A549 (cell line): ENCODE measurements around the gene TAL2. TPM values are rescaled to one million over a fixed set of nuclear protein-coding genes. Genes with fewer than 3 reads are reported as not detected.
A peak's percentile ranks its signal among the peaks of the same experiment; 100 is the strongest.

Experiments
- ATAC-seq, 2 experiments: fragments of 200-7000 bp in 1 of 2; fragments of >200 bp in 1 of 2; cut with Nextera tagmentation in 1 of 2; cut with Tn5 transposase in 1 of 2; 3 replicates each; pipeline versions ENCODE4 v1.8.0 to v1.9.1; 2018 to 2020; ENCODE audit warnings: mild to moderate bottlenecking in 1 of 2, moderate library complexity in 1 of 2
- CTCF ChIA-PET: fragments of 300-600 bp; sonication (Branson Sonifier 250); formaldehyde crosslinking; extraction: SDS; loops from one replicate; lab custom pipeline; 2021; ENCODE audit warnings: antibody characterized with exemption, inconsistent platforms; lab: Yijun Ruan, JAX
- POLR2A ChIA-PET: fragments of 350-600 bp; formaldehyde crosslinking; extraction: SDS; loops from one replicate; lab custom pipeline; 2021; ENCODE audit warnings: antibody characterized with exemption, inconsistent platforms; lab: Yijun Ruan, JAX
- DNase-seq, 2 experiments: peaks; one replicate each; pipeline versions ENCODE4 v3.0.0 to v3.0.0-alpha.2; 2011 to 2016; ENCODE audit warnings: low read depth in 1 of 2, low spot score in 1 of 2
- FAIRE-seq: peaks from 2 replicates; lab custom pipeline; 2011; peaks lifted over from hg19 to GRCh38; lab: Jason Lieb, UNC
- H3K27ac ChIP-seq, 2 experiments: fragments of >200 bp; sonication (Bioruptor Twin); formaldehyde crosslinking; 3 replicates each; pipeline ENCODE4 v1.5.1; 2016 to 2017
- H3K4me1 ChIP-seq: fragments of >200 bp; sonication (Bioruptor Twin); formaldehyde crosslinking; 3 replicates; pipeline ENCODE4 v1.6.1; 2016
- H3K4me2 ChIP-seq: fragments of >200 bp; sonication (Bioruptor Twin); formaldehyde crosslinking; 3 replicates; pipeline ENCODE4 v1.6.1; 2016
- H3K4me3 ChIP-seq: fragments of >200 bp; sonication (Bioruptor Twin); formaldehyde crosslinking; 3 replicates; pipeline ENCODE4 v1.5.1; 2016
- H3K9me3 ChIP-seq: fragments of >200 bp; sonication (Bioruptor Twin); formaldehyde crosslinking; 3 replicates; pipeline ENCODE4 v1.6.1; 2016
- CBX2 ChIP-seq: fragments of 200-600 bp; sonication (generic); IDR thresholded peaks from 2 replicates; pipeline ENCODE4 v1.6.1; 2016; ENCODE audit warnings: low read depth, mild to moderate bottlenecking, borderline replicate concordance
- CEBPB ChIP-seq, 2 experiments: fragments of >200 bp in 1 of 2; sonication (Bioruptor Twin) in 1 of 2; formaldehyde crosslinking in 1 of 2; IDR thresholded peaks; 2 replicates each; pipeline ENCODE4 v1.6.1; 2012 to 2016
- FOSL2 ChIP-seq, 2 experiments: fragments of 450-650 bp in 1 of 2; fragments of >200 bp in 1 of 2; sonication (Bioruptor Twin) in 1 of 2; formaldehyde crosslinking; IDR thresholded peaks; 2 replicates each; pipeline versions ENCODE4 v1.5.0 to v1.6.1; 2016 to 2020; ENCODE audit warnings: mild to moderate bottlenecking in 1 of 2, moderate library complexity in 1 of 2
- HDAC2 ChIP-seq: fragments of 200-600 bp; sonication (generic); IDR thresholded peaks from 2 replicates; pipeline ENCODE4 v1.6.1; 2016
- HOXB13 ChIP-seq: fragments of 250-450 bp; sonication (Bioruptor Pico); IDR thresholded peaks from 2 replicates; pipeline ENCODE4 v1.5.0; 2020; ENCODE audit warnings: low read depth, mild to moderate bottlenecking, moderate library complexity
- JUN ChIP-seq, 2 experiments: fragments of >200 bp; sonication (Bioruptor Twin); formaldehyde crosslinking; IDR thresholded peaks; 2 replicates in 1 of 2; 3 replicates in 1 of 2; pipeline ENCODE4 v1.6.1; 2016 to 2017
- NFE2L2 ChIP-seq: fragments of 150-350 bp; conservative IDR thresholded peaks from 2 replicates; pipeline ENCODE4 v1.6.1; 2014; ENCODE audit warnings: low read length
- NPAS2 ChIP-seq: fragments of 250-450 bp; sonication (Bioruptor Pico); IDR thresholded peaks from 2 replicates; pipeline ENCODE4 v1.8.0; 2022; ENCODE audit warnings: mild to moderate bottlenecking, moderate library complexity, borderline replicate concordance
- PHF8 ChIP-seq: fragments of 200-600 bp; sonication (generic); IDR thresholded peaks from 2 replicates; pipeline ENCODE4 v1.6.1; 2016; ENCODE audit warnings: low read depth, mild to moderate bottlenecking, antibody characterized with exemption, moderate library complexity, borderline replicate concordance
- RNF2 ChIP-seq: fragments of 200-600 bp; sonication (generic); IDR thresholded peaks from 2 replicates; pipeline ENCODE4 v1.6.1; 2016; ENCODE audit warnings: low read depth, mild to moderate bottlenecking, antibody characterized with exemption, moderate library complexity, borderline replicate concordance
- TP53 ChIP-seq: fragments of 250-450 bp; sonication (Bioruptor Pico); IDR thresholded peaks from 2 replicates; pipeline ENCODE4 v1.5.0; 2021; ENCODE audit warnings: mild to moderate bottlenecking, moderate library complexity
- WGBS: methylation state at CpG from one replicate; pipeline ENCODE4 v1.1.6; 2017; ENCODE audit errors: missing lambda C conversion rate; 5-methylcytosine and 5-hydroxymethylcytosine counted together
- polyA plus RNA-seq, 4 experiments: library from polyadenylated mRNA; depleted of rRNA in 3 of 4; stranded (reverse); fragments of >200 nt; fragmentation: RNase III in 1 of 4; extraction: RNeasy Plus Mini Kit Qiagen cat#74134 plus additional on column Dnase treatment in 1 of 4; gene quantifications; 2 replicates in 3 of 4; 3 replicates in 1 of 4; pipeline ENCODE4 v1.2.3, GENCODE V29; 2011 to 2017
- TF ChIP-seq, protein P1 (sequence below): fragments of 200-600 bp; sonication (generic); IDR thresholded peaks from 2 replicates; pipeline ENCODE4 v1.6.1; 2016; ENCODE audit warnings: antibody characterized with exemption, mild to moderate bottlenecking, moderate library complexity
- TF ChIP-seq, protein P2 (sequence below): fragments of >200 bp; sonication (Bioruptor Twin); formaldehyde crosslinking; IDR thresholded peaks from 3 replicates; pipeline ENCODE4 v1.5.1; 2016
- TF ChIP-seq, protein P3 (sequence below): IDR thresholded peaks from 2 replicates; pipeline ENCODE4 v1.6.1; 2012; ENCODE audit warnings: low read depth, borderline replicate concordance

The TAL2 gene
- polyA plus RNA-seq, 2 of the 4 experiments (the other 2 are of a cell fraction): 0.13 to 0.15 TPM

DNA sequence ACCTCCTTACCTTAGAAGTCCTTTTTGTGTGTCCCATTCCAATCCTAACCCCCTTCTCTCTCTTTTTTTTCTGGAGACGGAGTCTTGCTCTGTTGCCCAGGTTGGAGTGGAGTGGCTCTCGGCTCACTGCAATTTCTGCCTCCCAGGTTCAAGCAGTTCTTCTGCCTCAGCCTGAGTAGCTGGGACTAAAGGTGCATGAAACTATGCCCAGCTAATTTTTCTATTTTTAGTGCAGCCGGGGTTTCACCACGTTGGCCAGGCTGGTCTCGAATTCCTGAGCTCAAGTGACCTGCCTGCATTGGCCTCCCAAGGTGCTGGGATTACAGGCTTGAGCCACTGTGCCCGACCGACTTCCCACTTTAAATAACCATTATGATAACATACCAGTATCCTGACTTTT, 49.6 kb downstream of the TAL2 start:
- no peak for FAIRE-seq
- no peak for TF ChIP-seq CBX2
- TF ChIP-seq, protein P1, sequence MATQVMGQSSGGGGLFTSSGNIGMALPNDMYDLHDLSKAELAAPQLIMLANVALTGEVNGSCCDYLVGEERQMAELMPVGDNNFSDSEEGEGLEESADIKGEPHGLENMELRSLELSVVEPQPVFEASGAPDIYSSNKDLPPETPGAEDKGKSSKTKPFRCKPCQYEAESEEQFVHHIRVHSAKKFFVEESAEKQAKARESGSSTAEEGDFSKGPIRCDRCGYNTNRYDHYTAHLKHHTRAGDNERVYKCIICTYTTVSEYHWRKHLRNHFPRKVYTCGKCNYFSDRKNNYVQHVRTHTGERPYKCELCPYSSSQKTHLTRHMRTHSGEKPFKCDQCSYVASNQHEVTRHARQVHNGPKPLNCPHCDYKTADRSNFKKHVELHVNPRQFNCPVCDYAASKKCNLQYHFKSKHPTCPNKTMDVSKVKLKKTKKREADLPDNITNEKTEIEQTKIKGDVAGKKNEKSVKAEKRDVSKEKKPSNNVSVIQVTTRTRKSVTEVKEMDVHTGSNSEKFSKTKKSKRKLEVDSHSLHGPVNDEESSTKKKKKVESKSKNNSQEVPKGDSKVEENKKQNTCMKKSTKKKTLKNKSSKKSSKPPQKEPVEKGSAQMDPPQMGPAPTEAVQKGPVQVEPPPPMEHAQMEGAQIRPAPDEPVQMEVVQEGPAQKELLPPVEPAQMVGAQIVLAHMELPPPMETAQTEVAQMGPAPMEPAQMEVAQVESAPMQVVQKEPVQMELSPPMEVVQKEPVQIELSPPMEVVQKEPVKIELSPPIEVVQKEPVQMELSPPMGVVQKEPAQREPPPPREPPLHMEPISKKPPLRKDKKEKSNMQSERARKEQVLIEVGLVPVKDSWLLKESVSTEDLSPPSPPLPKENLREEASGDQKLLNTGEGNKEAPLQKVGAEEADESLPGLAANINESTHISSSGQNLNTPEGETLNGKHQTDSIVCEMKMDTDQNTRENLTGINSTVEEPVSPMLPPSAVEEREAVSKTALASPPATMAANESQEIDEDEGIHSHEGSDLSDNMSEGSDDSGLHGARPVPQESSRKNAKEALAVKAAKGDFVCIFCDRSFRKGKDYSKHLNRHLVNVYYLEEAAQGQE: no peak
- TF ChIP-seq, protein P2, sequence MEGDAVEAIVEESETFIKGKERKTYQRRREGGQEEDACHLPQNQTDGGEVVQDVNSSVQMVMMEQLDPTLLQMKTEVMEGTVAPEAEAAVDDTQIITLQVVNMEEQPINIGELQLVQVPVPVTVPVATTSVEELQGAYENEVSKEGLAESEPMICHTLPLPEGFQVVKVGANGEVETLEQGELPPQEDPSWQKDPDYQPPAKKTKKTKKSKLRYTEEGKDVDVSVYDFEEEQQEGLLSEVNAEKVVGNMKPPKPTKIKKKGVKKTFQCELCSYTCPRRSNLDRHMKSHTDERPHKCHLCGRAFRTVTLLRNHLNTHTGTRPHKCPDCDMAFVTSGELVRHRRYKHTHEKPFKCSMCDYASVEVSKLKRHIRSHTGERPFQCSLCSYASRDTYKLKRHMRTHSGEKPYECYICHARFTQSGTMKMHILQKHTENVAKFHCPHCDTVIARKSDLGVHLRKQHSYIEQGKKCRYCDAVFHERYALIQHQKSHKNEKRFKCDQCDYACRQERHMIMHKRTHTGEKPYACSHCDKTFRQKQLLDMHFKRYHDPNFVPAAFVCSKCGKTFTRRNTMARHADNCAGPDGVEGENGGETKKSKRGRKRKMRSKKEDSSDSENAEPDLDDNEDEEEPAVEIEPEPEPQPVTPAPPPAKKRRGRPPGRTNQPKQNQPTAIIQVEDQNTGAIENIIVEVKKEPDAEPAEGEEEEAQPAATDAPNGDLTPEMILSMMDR: no peak
- TF ChIP-seq TP53 (CRISPR knock-in tag): no peak
- TF ChIP-seq PHF8: no peak
- no peak for TF ChIP-seq NFE2L2
- TF ChIP-seq NPAS2 (CRISPR knock-in tag): no peak
- TF ChIP-seq FOSL2 (IDR thresholded peaks at IDR 0.05): no peak
- no peak for TF ChIP-seq FOSL2 (CRISPR knock-in tag; IDR thresholded peaks at IDR 0.05)
- TF ChIP-seq JUN (IDR thresholded peaks at IDR 0.05): no peak
- TF ChIP-seq RNF2: no peak
- no peak for DNase-seq
- Histone ChIP-seq H3K27ac (no peak overlapping the region), H3K4me2 (no peak overlapping the region), H3K4me3 (no peak overlapping the region), H3K4me1 (no peaks in the 10 kb centered on the region), H3K9me3 (no peaks in the 10 kb centered on the region)
- WGBS: 76% methylated on average over 7 of the region's 7 CpGs
- no peak for ATAC-seq
- ChIA-PET CTCF (interaction anchor here (0.7 to 1.5 kb wide), 2 partner anchors 9 to 15 kb away, joined by 3 read pairs; no protein-coding TSS in a partner anchor), POLR2A (no interaction called here)

DNA sequence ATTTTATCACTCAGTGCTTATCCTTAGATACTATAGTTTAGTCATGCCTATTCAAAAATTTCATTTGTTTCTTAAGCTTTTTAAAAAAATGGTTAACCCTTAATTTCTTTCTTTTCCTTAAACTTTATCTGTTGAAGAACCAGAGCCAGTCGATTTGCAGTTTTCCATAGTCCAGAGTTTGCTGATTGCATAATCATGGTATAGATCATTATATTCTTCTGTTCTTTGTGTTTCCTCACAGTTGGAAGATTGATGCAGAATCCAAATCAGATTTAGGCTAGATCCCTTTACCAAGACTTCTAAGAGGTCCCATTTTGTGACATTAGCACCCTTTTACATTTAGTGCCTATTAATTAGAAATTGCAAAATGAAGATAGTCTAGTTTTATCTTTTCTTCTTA, 50.0 kb downstream of the TAL2 start:
- Histone ChIP-seq H3K4me1 (no peaks in the 10 kb centered on the region), H3K4me3 (no peak overlapping the region), H3K4me2 (no peak overlapping the region), H3K9me3 (no peaks in the 10 kb centered on the region)
- CTCF ChIA-PET: interaction anchor here (0.6 to 1.5 kb wide), 2 partner anchors 9 to 1590 kb away, joined by 3 read pairs; no protein-coding TSS in a partner anchor
- DNase-seq: no peak
- FAIRE-seq: no peak
- ATAC-seq: no peak
- TF ChIP-seq CEBPB (IDR thresholded peaks at IDR 0.05) (peak in 1 of 2 experiments; percentile 34; a peak in 1 of 4 replicates), HOXB13 (CRISPR knock-in tag) (no peak), HDAC2 (no peak)
- TF ChIP-seq, protein P3, sequence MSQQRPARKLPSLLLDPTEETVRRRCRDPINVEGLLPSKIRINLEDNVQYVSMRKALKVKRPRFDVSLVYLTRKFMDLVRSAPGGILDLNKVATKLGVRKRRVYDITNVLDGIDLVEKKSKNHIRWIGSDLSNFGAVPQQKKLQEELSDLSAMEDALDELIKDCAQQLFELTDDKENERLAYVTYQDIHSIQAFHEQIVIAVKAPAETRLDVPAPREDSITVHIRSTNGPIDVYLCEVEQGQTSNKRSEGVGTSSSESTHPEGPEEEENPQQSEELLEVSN: no peak
- TF ChIP-seq, all 56 proteins: peak for 1
- POLR2A ChIA-PET: no interaction called here
- 5% methylated on average over 1 of the region's 1 CpG for WGBS
- H3K27ac ChIP-seq: no peak overlapping the region

Other genes starting within 250 kb of the TAL2 start
- 5.8 and 8.5 TPM in 2 replicates for gene FSD1L, start 214.4 kb upstream of the TAL2 start, polyA plus RNA-seq (2011; rRNA removed)
- gene FSD1L, start 214.4 kb upstream of the TAL2 start, polyA plus RNA-seq (2017; fragmentation: RNase III; extraction: RNeasy Plus Mini Kit Qiagen cat#74134 plus additional on column Dnase treatment): 3.2 to 3.3 TPM (median 3.2 TPM) in 3 replicates
- gene FKTN, start 104.3 kb upstream of the TAL2 start, polyA plus RNA-seq (2011; rRNA removed): 19.1 and 21.0 TPM in 2 replicates
- 10.3 to 11.7 TPM (median 10.8 TPM) in 3 replicates for gene FKTN, start 104.3 kb upstream of the TAL2 start, polyA plus RNA-seq (2017; fragmentation: RNase III; extraction: RNeasy Plus Mini Kit Qiagen cat#74134 plus additional on column Dnase treatment)
- gene TMEM38B, start 32.1 kb downstream of the TAL2 start, polyA plus RNA-seq (2011; rRNA removed): 22.2 and 23.3 TPM in 2 replicates
- 13.1 to 15.3 TPM (median 14.7 TPM) in 3 replicates for gene TMEM38B, start 32.1 kb downstream of the TAL2 start, polyA plus RNA-seq (2017; fragmentation: RNase III; extraction: RNeasy Plus Mini Kit Qiagen cat#74134 plus additional on column Dnase treatment)